Caco-2 (cell line): Measurements from ENCODE around the gene CLSTN2. TPM values are rescaled to one million over a fixed set of nuclear protein-coding genes. Genes with fewer than 3 reads are reported as not detected.

Source experiments
- BruUV-seq: library from RNA; stranded (reverse); fragments of 400-500 nt; replicated peaks from 2 replicates; lab custom pipeline; 2021; lab: Mats Ljungman, UMichigan
- CTCF ChIA-PET: fragments of 300-600 bp; sonication (Branson Sonifier 250); formaldehyde crosslinking; loops from one replicate; lab custom pipeline; 2022; ENCODE audit warnings: antibody characterized with exemption; lab: Charles Lee
- POLR2A ChIA-PET: fragments of 300-600 bp; sonication (Branson Sonifier 250); formaldehyde crosslinking; loops from one replicate; lab custom pipeline; 2022; ENCODE audit warnings: antibody characterized with exemption; lab: Charles Lee
- DNase-seq, 2 experiments: peaks; one replicate each; pipeline versions ENCODE4 v3.0.0 to v3.0.0-alpha.2; 2020 to 2022
- H3K27me3 ChIP-seq: replicated peaks from 2 replicates; pipeline ENCODE4 v1.6.0; 2011; ENCODE audit warnings: low read length; ENCODE audit not compliant: control insufficient read depth, insufficient read depth
- H3K36me3 ChIP-seq: 2 replicates; pipeline ENCODE4 v1.5.1; 2011; ENCODE audit warnings: low read length; ENCODE audit not compliant: control insufficient read depth, insufficient read depth
- H3K4me1 ChIP-seq: fragments of 250-450 bp; sonication (Bioruptor Pico); 2 replicates; pipeline ENCODE4 v1.5.1; 2020; ENCODE audit warnings: mild to moderate bottlenecking
- H3K4me3 ChIP-seq: 2 replicates; pipeline ENCODE4 v1.5.1; 2011; ENCODE audit warnings: low read depth, mild to moderate bottlenecking, control low read depth, low read length
- H3K9me3 ChIP-seq: fragments of 250-450 bp; sonication (Bioruptor Pico); 2 replicates; pipeline ENCODE4 v1.5.1; 2020; ENCODE audit warnings: mild to moderate bottlenecking, moderate library complexity
- H3K27ac Mint-ChIP-seq: one replicate; pipeline ENCODE4 v1.8.0; 2022; ENCODE audit warnings: mixed read lengths; ENCODE audit not compliant: unreplicated experiment
- H3K27me3 Mint-ChIP-seq: one replicate; pipeline ENCODE4 v1.8.0; 2022; ENCODE audit warnings: mixed read lengths; ENCODE audit not compliant: insufficient read depth, unreplicated experiment
- H3K36me3 Mint-ChIP-seq: one replicate; pipeline ENCODE4 v1.8.0; 2022; ENCODE audit warnings: mild to moderate bottlenecking, mixed read lengths; ENCODE audit not compliant: insufficient read depth, unreplicated experiment
- H3K4me1 Mint-ChIP-seq: one replicate; pipeline ENCODE4 v1.8.0; 2022; ENCODE audit warnings: low read depth, mixed read lengths; ENCODE audit not compliant: unreplicated experiment
- H3K4me3 Mint-ChIP-seq: one replicate; pipeline ENCODE4 v1.8.0; 2022; ENCODE audit warnings: mild to moderate bottlenecking, moderate library complexity, mixed read lengths; ENCODE audit not compliant: unreplicated experiment
- H3K9me3 Mint-ChIP-seq: one replicate; pipeline ENCODE4 v1.8.0; 2022; ENCODE audit warnings: mixed read lengths; ENCODE audit not compliant: unreplicated experiment
- CTCF ChIP-seq, 2 experiments: fragments of 200-600 bp in 1 of 2; IDR thresholded peaks; 1 replicate in 1 of 2; 2 replicates in 1 of 2; pipeline versions ENCODE4 v1.5.1 to v1.8.0; 2011 to 2022; ENCODE audit warnings: antibody characterized with exemption in 1 of 2, control low read depth in 1 of 2, inconsistent platforms in 1 of 2, low read depth in 1 of 2, low read length in 1 of 2, mild to moderate bottlenecking in 1 of 2, moderate library complexity in 1 of 2; ENCODE audit not compliant: insufficient read depth in 1 of 2, severe bottlenecking in 1 of 2, unreplicated experiment in 1 of 2
- intact Hi-C: fragments of 100-400 bp; cut with micrococcal nuclease; formaldehyde crosslinking; loops from one replicate; pipeline ENCODE4 v1.10.0; 2022; ENCODE audit not compliant: unreplicated experiment
- total RNA-seq: library from RNA; stranded (reverse); gene quantifications from 2 replicates; pipeline ENCODE4 v1.2.3, GENCODE V29; 2022

Gene CLSTN2
- total RNA-seq, 1 experiment from 2014 or later = 26.1 TPM

GRCh38 chr3:140078940-140079339 is 144.0 kb downstream of the CLSTN2 start:
- H3K27me3 Mint-ChIP-seq = no peaks in the 10 kb centered on the region
- no peak for DNase-seq
- no peak overlapping the region for H3K4me3 ChIP-seq
- no peak overlapping the region for H3K27ac Mint-ChIP-seq
- H3K36me3 ChIP-seq = no peaks in the 10 kb centered on the region
- ChIA-PET CTCF (no interaction called here), POLR2A (no interaction called here)
- H3K9me3 ChIP-seq = no peaks in the 10 kb centered on the region
- intact Hi-C loops = no loop called here
- H3K27me3 ChIP-seq = no peaks in the 10 kb centered on the region
- H3K36me3 Mint-ChIP-seq = no peaks in the 10 kb centered on the region
- no peaks in the 10 kb centered on the region for H3K9me3 Mint-ChIP-seq
- no TSS peak for BruUV-seq
- H3K4me3 Mint-ChIP-seq = no peak overlapping the region
- H3K4me1 Mint-ChIP-seq = no peaks in the 10 kb centered on the region
- no peak for TF ChIP-seq CTCF (IDR thresholded peaks at IDR 0.05; ENCODE audit: insufficient read depth in 1 of 2, low read depth in 1 of 2, low read length in 1 of 2, severe bottlenecking in 1 of 2, unreplicated experiment in 1 of 2)
- no peaks in the 10 kb centered on the region for H3K4me1 ChIP-seq

- intact Hi-C loops = no loop called here
- no peaks in the 10 kb centered on the region for H3K36me3 Mint-ChIP-seq
- Histone ChIP-seq H3K9me3 (no peaks in the 10 kb centered on the region), H3K4me1 (no peaks in the 10 kb centered on the region), H3K36me3 (no peaks in the 10 kb centered on the region), H3K4me3 (no peak overlapping the region), H3K27me3 (no peaks in the 10 kb centered on the region)
- CTCF ChIA-PET = no interaction called here
- TF ChIP-seq CTCF (IDR thresholded peaks at IDR 0.05; ENCODE audit: insufficient read depth in 1 of 2, low read depth in 1 of 2, low read length in 1 of 2, severe bottlenecking in 1 of 2, unreplicated experiment in 1 of 2) = no peak
- H3K9me3 Mint-ChIP-seq = no peaks in the 10 kb centered on the region
- DNase-seq = no peak
- H3K4me3 Mint-ChIP-seq = no peak overlapping the region
- H3K27me3 Mint-ChIP-seq = no peaks in the 10 kb centered on the region
- no peak overlapping the region for H3K27ac Mint-ChIP-seq
- POLR2A ChIA-PET = no interaction called here
- no TSS peak for BruUV-seq
- no peaks in the 10 kb centered on the region for H3K4me1 Mint-ChIP-seq
Measured at GRCh38 chr3:140081887-140082286, 146.9 kb downstream of the CLSTN2 start.

DNA sequence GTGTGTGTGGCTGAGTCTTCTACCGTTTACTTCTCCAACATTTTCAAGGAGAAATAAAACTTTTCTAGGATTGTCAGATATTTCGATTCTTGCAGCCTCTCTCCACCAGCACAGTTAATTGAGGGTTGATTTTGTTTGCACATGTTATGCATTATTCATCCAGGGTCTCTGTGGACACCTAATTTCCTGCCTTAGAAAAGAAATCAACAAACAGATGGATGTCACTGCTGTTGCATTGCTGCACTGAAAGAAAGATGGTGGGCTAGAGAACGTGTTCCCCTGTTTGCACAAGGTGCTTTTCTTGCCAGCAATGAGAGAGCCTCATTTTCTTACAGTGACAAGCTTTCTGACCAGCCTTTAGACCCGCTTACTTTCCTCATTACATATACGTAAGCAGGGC is 150.0 kb downstream of the CLSTN2 start:
- no peaks in the 10 kb centered on the region for H3K9me3 Mint-ChIP-seq
- no peaks in the 10 kb centered on the region for H3K9me3 ChIP-seq

More for the DNA sequence above, 150.0 kb downstream of the CLSTN2 start:
- H3K4me1 ChIP-seq = no peaks in the 10 kb centered on the region
- CTCF ChIA-PET = no interaction called here
- POLR2A ChIA-PET = no interaction called here
- H3K27me3 ChIP-seq = no peaks in the 10 kb centered on the region
- H3K36me3 ChIP-seq = no peaks in the 10 kb centered on the region
- no TSS peak for BruUV-seq
- no peak overlapping the region for H3K4me3 Mint-ChIP-seq
- DNase-seq = no peak
- TF ChIP-seq CTCF (IDR thresholded peaks at IDR 0.05; ENCODE audit: insufficient read depth in 1 of 2, low read depth in 1 of 2, low read length in 1 of 2, severe bottlenecking in 1 of 2, unreplicated experiment in 1 of 2) = no peak
- no peak overlapping the region for H3K4me3 ChIP-seq
- no peak overlapping the region for H3K27ac Mint-ChIP-seq
- H3K36me3 Mint-ChIP-seq = no peaks in the 10 kb centered on the region
- no peaks in the 10 kb centered on the region for H3K27me3 Mint-ChIP-seq
- intact Hi-C loops = no loop called here
- no peaks in the 10 kb centered on the region for H3K4me1 Mint-ChIP-seq
